ENCODE results near the gene FGF14. TPM values are rescaled to one million over a fixed set of nuclear protein-coding genes. Genes with fewer than 3 reads are reported as not detected.

FGF14 gene
- total RNA-seq, 1 experiment from 2014 or later: not detected

- H3K79me2 ChIP-seq (ENCODE audit: low read length): no peaks in the 10 kb centered on the region
- H3K9ac ChIP-seq (ENCODE audit: low read length): no peak overlapping the region
- H3K9me2 ChIP-seq (replicated peaks; ENCODE audit: insufficient read depth, low read length): no peaks in the 10 kb centered on the region
- DNase-seq: no peak
- H3K27ac ChIP-seq (ENCODE audit: low read length): no peak overlapping the region
- no peaks in the 10 kb centered on the region for H3K27me3 ChIP-seq (ENCODE audit: low read length)
- no peak overlapping the region for H3K4me3 ChIP-seq (ENCODE audit: low read length)
- no peaks in the 10 kb centered on the region for H3K9me3 ChIP-seq (ENCODE audit: low read length)
- H2AFZ ChIP-seq (ENCODE audit: low read length): no peak overlapping the region
- H3K4me2 ChIP-seq (ENCODE audit: low read depth, low read length, poor library complexity, severe bottlenecking): no peak overlapping the region
- H3K4me1 ChIP-seq (ENCODE audit: low read length): no peaks in the 10 kb centered on the region
- no peaks in the 10 kb centered on the region for H4K20me1 ChIP-seq (ENCODE audit: insufficient read depth, low read depth, low read length)
- H3K36me3 ChIP-seq (ENCODE audit: insufficient read depth, low read length): no peaks in the 10 kb centered on the region
Measured at GRCh38 chr13:101941095-101941783, 460.6 kb downstream of the FGF14 start.

- no peaks in the 10 kb centered on the region for H3K9me2 ChIP-seq (replicated peaks; ENCODE audit: insufficient read depth, low read length)
- H3K4me2 ChIP-seq (ENCODE audit: low read depth, low read length, poor library complexity, severe bottlenecking): no peak overlapping the region
- no peak overlapping the region for H2AFZ ChIP-seq (ENCODE audit: low read length)
- no peaks in the 10 kb centered on the region for H3K4me1 ChIP-seq (ENCODE audit: low read length)
- no peak overlapping the region for H3K9ac ChIP-seq (ENCODE audit: low read length)
- no peaks in the 10 kb centered on the region for H3K27me3 ChIP-seq (ENCODE audit: low read length)
- H4K20me1 ChIP-seq (ENCODE audit: insufficient read depth, low read depth, low read length): no peaks in the 10 kb centered on the region
- no peak overlapping the region for H3K27ac ChIP-seq (ENCODE audit: low read length)
- H3K79me2 ChIP-seq (ENCODE audit: low read length): no peaks in the 10 kb centered on the region
- no peak for DNase-seq
- no peaks in the 10 kb centered on the region for H3K36me3 ChIP-seq (ENCODE audit: insufficient read depth, low read length)
- H3K4me3 ChIP-seq (ENCODE audit: low read length): no peak overlapping the region
- no peaks in the 10 kb centered on the region for H3K9me3 ChIP-seq (ENCODE audit: low read length)
Measured at GRCh38 chr13:101939370-101939769, 462.5 kb downstream of the FGF14 start.

- Histone ChIP-seq H3K9ac (ENCODE audit: low read length) (no peak overlapping the region), H3K9me2 (replicated peaks; ENCODE audit: insufficient read depth, low read length) (no peaks in the 10 kb centered on the region), H3K4me1 (ENCODE audit: low read length) (no peaks in the 10 kb centered on the region), H3K27me3 (ENCODE audit: low read length) (no peaks in the 10 kb centered on the region), H4K20me1 (ENCODE audit: insufficient read depth, low read depth, low read length) (no peaks in the 10 kb centered on the region), H3K4me3 (ENCODE audit: low read length) (no peak overlapping the region), H3K27ac (ENCODE audit: low read length) (no peak overlapping the region), H3K4me2 (ENCODE audit: low read depth, low read length, poor library complexity, severe bottlenecking) (no peak overlapping the region), H3K79me2 (ENCODE audit: low read length) (no peaks in the 10 kb centered on the region), H2AFZ (ENCODE audit: low read length) (no peak overlapping the region), H3K36me3 (ENCODE audit: insufficient read depth, low read length) (no peaks in the 10 kb centered on the region), H3K9me3 (ENCODE audit: low read length) (no peaks in the 10 kb centered on the region)
- no peak for DNase-seq
Measured at GRCh38 chr13:101935828-101936227, 466.0 kb downstream of the FGF14 start.

GRCh38 chr13:101931186-101931585, 470.7 kb downstream of the FGF14 start:
- H3K4me1 ChIP-seq (ENCODE audit: low read length): no peaks in the 10 kb centered on the region
- no peaks in the 10 kb centered on the region for H3K9me2 ChIP-seq (replicated peaks; ENCODE audit: insufficient read depth, low read length)
- H3K79me2 ChIP-seq (ENCODE audit: low read length): no peaks in the 10 kb centered on the region
- H4K20me1 ChIP-seq (ENCODE audit: insufficient read depth, low read depth, low read length): no peaks in the 10 kb centered on the region
- no peaks in the 10 kb centered on the region for H3K27me3 ChIP-seq (ENCODE audit: low read length)
- H3K4me2 ChIP-seq (ENCODE audit: low read depth, low read length, poor library complexity, severe bottlenecking): no peak overlapping the region
- DNase-seq: no peak
- no peak overlapping the region for H3K4me3 ChIP-seq (ENCODE audit: low read length)
- H3K36me3 ChIP-seq (ENCODE audit: insufficient read depth, low read length): no peaks in the 10 kb centered on the region
- no peak overlapping the region for H3K9ac ChIP-seq (ENCODE audit: low read length)
- H3K9me3 ChIP-seq (ENCODE audit: low read length): no peaks in the 10 kb centered on the region
- H2AFZ ChIP-seq (ENCODE audit: low read length): no peak overlapping the region
- H3K27ac ChIP-seq (ENCODE audit: low read length): no peak overlapping the region

- H3K4me3 ChIP-seq (ENCODE audit: low read length): no peak overlapping the region
- H3K36me3 ChIP-seq (ENCODE audit: insufficient read depth, low read length): no peaks in the 10 kb centered on the region
- DNase-seq: no peak
- H4K20me1 ChIP-seq (ENCODE audit: insufficient read depth, low read depth, low read length): no peaks in the 10 kb centered on the region
- H3K9me3 ChIP-seq (ENCODE audit: low read length): no peaks in the 10 kb centered on the region
- no peak overlapping the region for H3K27ac ChIP-seq (ENCODE audit: low read length)
- H3K9me2 ChIP-seq (replicated peaks; ENCODE audit: insufficient read depth, low read length): no peaks in the 10 kb centered on the region
- no peaks in the 10 kb centered on the region for H3K27me3 ChIP-seq (ENCODE audit: low read length)
- no peak overlapping the region for H2AFZ ChIP-seq (ENCODE audit: low read length)
- H3K4me2 ChIP-seq (ENCODE audit: low read depth, low read length, poor library complexity, severe bottlenecking): no peak overlapping the region
- no peaks in the 10 kb centered on the region for H3K79me2 ChIP-seq (ENCODE audit: low read length)
- H3K9ac ChIP-seq (ENCODE audit: low read length): no peak overlapping the region
- H3K4me1 ChIP-seq (ENCODE audit: low read length): peaks cover 2% of the 10 kb centered on the region
Measured at GRCh38 chr13:101930331-101930730, 471.5 kb downstream of the FGF14 start.

GRCh38 chr13:101925731-101926130, 476.1 kb downstream of the FGF14 start:
- Histone ChIP-seq H3K9ac (ENCODE audit: low read length) (no peak overlapping the region), H3K27ac (ENCODE audit: low read length) (no peak overlapping the region), H3K4me2 (ENCODE audit: low read depth, low read length, poor library complexity, severe bottlenecking) (no peak overlapping the region)

GRCh38 chr13:101919541-101920181, 482.2 kb downstream of the FGF14 start:
- no peak overlapping the region for H3K4me2 ChIP-seq (ENCODE audit: low read depth, low read length, poor library complexity, severe bottlenecking)
- no peaks in the 10 kb centered on the region for H3K27me3 ChIP-seq (ENCODE audit: low read length)
- H3K9me2 ChIP-seq (replicated peaks; ENCODE audit: insufficient read depth, low read length): no peaks in the 10 kb centered on the region

More at GRCh38 chr13:101925731-101926130, 476.1 kb downstream of the FGF14 start:
- Histone ChIP-seq H3K36me3 (ENCODE audit: insufficient read depth, low read length) (no peaks in the 10 kb centered on the region), H3K4me3 (ENCODE audit: low read length) (no peak overlapping the region), H3K79me2 (ENCODE audit: low read length) (no peaks in the 10 kb centered on the region), H4K20me1 (ENCODE audit: insufficient read depth, low read depth, low read length) (no peaks in the 10 kb centered on the region), H2AFZ (ENCODE audit: low read length) (no peak overlapping the region), H3K27me3 (ENCODE audit: low read length) (no peaks in the 10 kb centered on the region), H3K4me1 (ENCODE audit: low read length) (peaks cover 6% of the 10 kb centered on the region), H3K9me2 (replicated peaks; ENCODE audit: insufficient read depth, low read length) (no peaks in the 10 kb centered on the region), H3K9me3 (ENCODE audit: low read length) (no peaks in the 10 kb centered on the region)
- DNase-seq: no peak

GRCh38 chr13:101917833-101918661, 483.8 kb downstream of the FGF14 start:
- Histone ChIP-seq H3K9me3 (ENCODE audit: low read length) (no peaks in the 10 kb centered on the region), H2AFZ (ENCODE audit: low read length) (no peak overlapping the region), H4K20me1 (ENCODE audit: insufficient read depth, low read depth, low read length) (no peaks in the 10 kb centered on the region), H3K9me2 (replicated peaks; ENCODE audit: insufficient read depth, low read length) (no peaks in the 10 kb centered on the region), H3K4me2 (ENCODE audit: low read depth, low read length, poor library complexity, severe bottlenecking) (no peak overlapping the region), H3K9ac (ENCODE audit: low read length) (no peak overlapping the region), H3K4me1 (ENCODE audit: low read length) (no peaks in the 10 kb centered on the region), H3K4me3 (ENCODE audit: low read length) (no peak overlapping the region), H3K36me3 (ENCODE audit: insufficient read depth, low read length) (no peaks in the 10 kb centered on the region), H3K27ac (ENCODE audit: low read length) (no peak overlapping the region), H3K27me3 (ENCODE audit: low read length) (no peaks in the 10 kb centered on the region), H3K79me2 (ENCODE audit: low read length) (no peaks in the 10 kb centered on the region)
- no peak for DNase-seq

More at GRCh38 chr13:101919541-101920181, 482.2 kb downstream of the FGF14 start:
- no peaks in the 10 kb centered on the region for H3K4me1 ChIP-seq (ENCODE audit: low read length)
- no peak overlapping the region for H3K4me3 ChIP-seq (ENCODE audit: low read length)
- no peak overlapping the region for H2AFZ ChIP-seq (ENCODE audit: low read length)
- H3K36me3 ChIP-seq (ENCODE audit: insufficient read depth, low read length): no peaks in the 10 kb centered on the region
- no peaks in the 10 kb centered on the region for H3K79me2 ChIP-seq (ENCODE audit: low read length)
- H3K9me3 ChIP-seq (ENCODE audit: low read length): no peaks in the 10 kb centered on the region
- H3K27ac ChIP-seq (ENCODE audit: low read length): no peak overlapping the region
- no peak overlapping the region for H3K9ac ChIP-seq (ENCODE audit: low read length)
- DNase-seq: no peak
- H4K20me1 ChIP-seq (ENCODE audit: insufficient read depth, low read depth, low read length): no peaks in the 10 kb centered on the region
